ENCODE data around the gene DAAM2. TPM values are rescaled to one million over a fixed set of nuclear protein-coding genes. Genes with fewer than 3 reads are reported as not detected.

DAAM2 gene
- total RNA-seq, 1 experiment from 2014 or later = 4.8 TPM

DNA sequence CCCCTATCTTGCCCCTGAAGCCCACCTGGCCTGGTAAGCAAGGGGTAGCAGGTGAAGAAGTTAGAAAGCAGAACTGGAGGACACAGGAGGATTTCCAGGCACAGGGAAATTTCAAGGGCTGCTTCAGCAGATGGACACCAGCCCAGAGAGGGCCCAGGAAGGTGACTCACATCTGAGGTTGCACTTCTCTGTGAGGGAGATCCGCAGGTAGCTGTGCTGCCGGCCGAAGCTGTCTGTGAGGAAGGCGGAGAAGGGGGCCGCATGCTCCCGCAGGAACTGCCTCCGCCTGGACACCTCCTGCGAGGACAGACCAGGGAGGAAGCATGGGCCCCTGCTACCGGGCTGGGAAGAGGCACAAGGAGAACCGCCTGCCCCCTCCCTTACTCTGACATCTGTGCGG, 135.0 kb downstream of the DAAM2 start:
- POLR2A ChIA-PET (ENCODE audit: low non-redundant PET) = no interaction called here
- BruUV-seq (replicated peaks) = no TSS peak
- intact Hi-C loops (cut with micrococcal nuclease; ENCODE audit: unreplicated experiment) = no loop called here
- no peaks in the 10 kb centered on the region for H3K4me1 ChIP-seq (ENCODE audit: insufficient read depth, low read length, poor library complexity, severe bottlenecking)
- TF ChIP-seq, protein P1, sequence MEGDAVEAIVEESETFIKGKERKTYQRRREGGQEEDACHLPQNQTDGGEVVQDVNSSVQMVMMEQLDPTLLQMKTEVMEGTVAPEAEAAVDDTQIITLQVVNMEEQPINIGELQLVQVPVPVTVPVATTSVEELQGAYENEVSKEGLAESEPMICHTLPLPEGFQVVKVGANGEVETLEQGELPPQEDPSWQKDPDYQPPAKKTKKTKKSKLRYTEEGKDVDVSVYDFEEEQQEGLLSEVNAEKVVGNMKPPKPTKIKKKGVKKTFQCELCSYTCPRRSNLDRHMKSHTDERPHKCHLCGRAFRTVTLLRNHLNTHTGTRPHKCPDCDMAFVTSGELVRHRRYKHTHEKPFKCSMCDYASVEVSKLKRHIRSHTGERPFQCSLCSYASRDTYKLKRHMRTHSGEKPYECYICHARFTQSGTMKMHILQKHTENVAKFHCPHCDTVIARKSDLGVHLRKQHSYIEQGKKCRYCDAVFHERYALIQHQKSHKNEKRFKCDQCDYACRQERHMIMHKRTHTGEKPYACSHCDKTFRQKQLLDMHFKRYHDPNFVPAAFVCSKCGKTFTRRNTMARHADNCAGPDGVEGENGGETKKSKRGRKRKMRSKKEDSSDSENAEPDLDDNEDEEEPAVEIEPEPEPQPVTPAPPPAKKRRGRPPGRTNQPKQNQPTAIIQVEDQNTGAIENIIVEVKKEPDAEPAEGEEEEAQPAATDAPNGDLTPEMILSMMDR (conservative IDR thresholded peaks at IDR 0.05; ENCODE audit: low read depth, low read length) = no peak
- no peak for TF ChIP-seq EZH2 (IDR thresholded peaks at IDR 0.05; ENCODE audit: borderline replicate concordance, low read depth, low read length, poor library complexity, severe bottlenecking)
- no peaks in the 10 kb centered on the region for H3K36me3 ChIP-seq (ENCODE audit: insufficient read depth, low read length, poor library complexity, severe bottlenecking)
- CTCF ChIA-PET = no interaction called here
- DNase-seq (ENCODE audit: low spot score) = no peak
- no peaks in the 10 kb centered on the region for H3K9me3 ChIP-seq (ENCODE audit: low read depth, low read length, poor library complexity, severe bottlenecking)
- no peak overlapping the region for H3K27ac ChIP-seq (ENCODE audit: low read depth, low read length, poor library complexity, severe bottlenecking)
- H3K27me3 ChIP-seq (replicated peaks; ENCODE audit: insufficient read depth, low read depth, low read length, poor library complexity) = no peaks in the 10 kb centered on the region
- H3K4me3 ChIP-seq (ENCODE audit: low read depth, low read length, poor library complexity, severe bottlenecking) = no peak overlapping the region

DNA sequence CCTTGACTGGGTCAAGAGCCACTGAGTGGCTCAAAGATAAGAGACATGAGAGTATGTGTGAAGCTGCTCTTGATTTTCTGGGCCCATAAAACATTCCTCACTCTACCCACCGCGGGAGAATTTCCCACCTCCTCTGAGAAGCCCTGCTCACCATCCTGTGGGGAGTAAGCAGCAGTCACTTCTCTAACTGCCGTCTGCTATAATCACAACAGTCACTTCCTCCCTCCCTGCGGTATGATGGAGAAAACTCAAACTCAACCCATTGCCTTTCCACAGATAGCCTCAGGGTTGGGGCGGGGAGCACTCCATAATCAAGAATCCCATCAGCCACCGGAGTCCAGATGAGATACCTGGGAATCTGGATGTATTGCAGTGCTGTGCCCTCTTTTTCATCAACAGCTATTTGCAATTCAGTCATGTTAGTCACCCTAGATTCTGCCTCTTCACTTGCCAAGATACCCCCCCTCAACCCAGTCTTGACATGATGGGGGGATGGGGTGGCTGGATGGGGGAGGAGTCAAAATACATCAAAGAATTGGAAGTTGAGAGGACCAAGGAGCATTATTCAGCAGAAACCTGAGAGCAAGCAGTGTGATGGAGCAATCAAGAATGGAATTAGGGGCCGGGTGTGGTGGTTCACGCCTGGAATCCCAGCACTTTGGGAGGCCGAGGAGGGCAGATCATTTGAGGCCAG, 137.0 kb downstream of the DAAM2 start:
- POLR2A ChIA-PET (ENCODE audit: low non-redundant PET) = no interaction called here
- intact Hi-C loops (cut with micrococcal nuclease; ENCODE audit: unreplicated experiment) = no loop called here
- Histone ChIP-seq H3K36me3 (ENCODE audit: insufficient read depth, low read length, poor library complexity, severe bottlenecking) (no peaks in the 10 kb centered on the region), H3K27me3 (replicated peaks; ENCODE audit: insufficient read depth, low read depth, low read length, poor library complexity) (peaks cover 4% of the 10 kb centered on the region), H3K27ac (ENCODE audit: low read depth, low read length, poor library complexity, severe bottlenecking) (no peak overlapping the region), H3K4me3 (ENCODE audit: low read depth, low read length, poor library complexity, severe bottlenecking) (no peak overlapping the region), H3K9me3 (ENCODE audit: low read depth, low read length, poor library complexity, severe bottlenecking) (no peaks in the 10 kb centered on the region), H3K4me1 (ENCODE audit: insufficient read depth, low read length, poor library complexity, severe bottlenecking) (no peaks in the 10 kb centered on the region)
- CTCF ChIA-PET = no interaction called here
- DNase-seq (ENCODE audit: low spot score) = no peak
- TF ChIP-seq, protein P1 (conservative IDR thresholded peaks at IDR 0.05; ENCODE audit: low read depth, low read length) = no peak
- BruUV-seq (replicated peaks) = no TSS peak

DNA sequence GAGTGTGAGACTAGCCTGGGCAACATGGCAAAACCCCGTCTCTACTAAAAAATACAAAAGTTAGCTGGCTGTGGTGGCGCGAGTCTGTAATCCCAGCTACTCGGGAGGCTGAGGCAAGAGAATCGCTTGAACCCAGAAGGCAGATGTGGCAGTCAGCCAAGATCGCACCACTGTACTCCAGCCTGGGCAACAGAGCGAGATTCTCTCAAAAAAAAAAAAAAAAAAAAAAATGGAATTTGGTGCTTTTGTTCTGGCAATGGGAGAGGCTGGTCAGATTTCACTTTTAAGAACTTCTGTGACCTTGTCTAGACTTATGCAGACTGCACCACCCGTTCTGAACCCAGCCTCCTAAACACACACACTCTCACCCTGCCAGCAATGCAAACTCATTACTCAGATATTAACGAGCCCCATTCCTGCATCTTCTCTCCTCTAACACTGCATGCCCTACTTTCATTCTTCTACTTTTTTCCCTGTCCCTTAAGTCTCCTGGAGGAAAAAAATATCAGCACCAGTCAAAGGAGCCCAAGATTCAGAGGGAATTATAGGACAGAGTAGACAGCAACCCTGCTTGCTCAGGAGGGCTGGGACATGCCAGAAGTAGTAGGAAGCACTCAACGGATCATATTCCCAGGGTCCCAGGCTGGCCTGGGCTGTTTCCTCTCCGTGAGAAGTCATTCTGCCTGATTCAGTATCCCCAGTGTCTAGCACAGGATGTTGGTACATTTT, 137.7 kb downstream of the DAAM2 start:
- TF ChIP-seq, protein P1 (conservative IDR thresholded peaks at IDR 0.05; ENCODE audit: low read depth, low read length) = no peak
- no peak for TF ChIP-seq EZH2 (IDR thresholded peaks at IDR 0.05; ENCODE audit: borderline replicate concordance, low read depth, low read length, poor library complexity, severe bottlenecking)
- H3K4me3 ChIP-seq (ENCODE audit: low read depth, low read length, poor library complexity, severe bottlenecking) = no peak overlapping the region
- CTCF ChIA-PET = no interaction called here

More for the DNA sequence above, 137.7 kb downstream of the DAAM2 start:
- DNase-seq (ENCODE audit: low spot score) = no peak
- Histone ChIP-seq H3K36me3 (ENCODE audit: insufficient read depth, low read length, poor library complexity, severe bottlenecking) (no peaks in the 10 kb centered on the region), H3K4me1 (ENCODE audit: insufficient read depth, low read length, poor library complexity, severe bottlenecking) (no peaks in the 10 kb centered on the region), H3K27ac (ENCODE audit: low read depth, low read length, poor library complexity, severe bottlenecking) (no peak overlapping the region), H3K9me3 (ENCODE audit: low read depth, low read length, poor library complexity, severe bottlenecking) (no peaks in the 10 kb centered on the region), H3K27me3 (replicated peaks; ENCODE audit: insufficient read depth, low read depth, low read length, poor library complexity) (peaks cover 4% of the 10 kb centered on the region)
- POLR2A ChIA-PET (ENCODE audit: low non-redundant PET) = no interaction called here
- no TSS peak for BruUV-seq (replicated peaks)
- intact Hi-C loops (cut with micrococcal nuclease; ENCODE audit: unreplicated experiment) = no loop called here

Data from A673 (cell line).